ENCODE data around the gene ETV5. TPM values are rescaled to one million over a fixed set of nuclear protein-coding genes. Genes with fewer than 3 reads are reported as not detected.

Gene ETV5
- total and polyA plus RNA-seq, 2 of the 4 experiments (the other 2 are of a cell fraction) = 15.7 to 20.1 TPM

- H3K9ac ChIP-seq (ENCODE audit: low read depth, low read length) = no peak overlapping the region
These were observed 12.6 kb downstream of the ETV5 start for GRCh38 chr3:186096290-186096689.

More at GRCh38 chr3:186096290-186096689, 12.6 kb downstream of the ETV5 start:
- TF ChIP-seq ELK1 (IDR thresholded peaks at IDR 0.05; ENCODE audit: borderline replicate concordance, low read depth, low read length) (no peak), MAZ (IDR thresholded peaks at IDR 0.05; ENCODE audit: borderline replicate concordance, low read depth, low read length) (no peak), SMC3 (IDR thresholded peaks at IDR 0.05; ENCODE audit: low read depth, low read length) (no peak), BHLHE40 (IDR thresholded peaks at IDR 0.05; ENCODE audit: low read depth, low read length) (no peak), CTCF (conservative IDR thresholded peaks at IDR 0.05; ENCODE audit: low read depth, low read length) (no peak), FOS (IDR thresholded peaks at IDR 0.05; ENCODE audit: low read depth, low read length) (no peak), NFE2L2 (IDR thresholded peaks at IDR 0.05; ENCODE audit: low read depth, low read length) (no peak), RCOR1 (IDR thresholded peaks at IDR 0.05; ENCODE audit: insufficient replicate concordance, low read length) (no peak), USF2 (IDR thresholded peaks at IDR 0.05; ENCODE audit: low read depth, low read length) (no peak), MXI1 (IDR thresholded peaks at IDR 0.05; ENCODE audit: borderline replicate concordance, low read depth, low read length) (no peak)
- POLR2A ChIA-PET (ENCODE audit: unreplicated experiment) = no interaction called here
- BruUV-seq (replicated peaks) = no TSS peak
- CTCF ChIA-PET = no interaction called here
- H4K5ac ChIP-seq (ENCODE audit: low read depth, low read length) = no peak overlapping the region
- H4K8ac ChIP-seq (ENCODE audit: low read depth in 2 of 2, low read length in 2 of 2) = no peak overlapping the region
- no peak overlapping the region for H3K18ac ChIP-seq (ENCODE audit: low read depth, low read length)
- H3K9me1 ChIP-seq (ENCODE audit: insufficient read depth, low read length) = peaks cover 4% of the 10 kb centered on the region; the same call in 1 of the 2 replicates
- DNase-seq (no peak), ATAC-seq (ENCODE audit: low read depth) (no peak)
- no peak overlapping the region for H2BK15ac ChIP-seq (ENCODE audit: low read depth, low read length)
- H2BK5ac ChIP-seq (ENCODE audit: low read depth, low read length, poor library complexity, severe bottlenecking) = no peak overlapping the region
- H3K56ac ChIP-seq (ENCODE audit: extremely low read depth, insufficient read depth, low read length) = no peak overlapping the region
- in situ Hi-C loops (cut with MboI; ENCODE audit: low sequenced_read_pairs) = no loop called here
- dilution Hi-C loops (cut with HindIII; ENCODE audit: low sequenced_read_pairs, unreplicated experiment) = no loop called here
- H3K79me1 ChIP-seq (ENCODE audit: low read depth in 1 of 2, low read length in 2 of 2) = peaks cover 16 to 34% of the 10 kb centered on the region in 2 experiments
- no peak overlapping the region for H3K4me2 ChIP-seq (ENCODE audit: low read depth, low read length)
- intact Hi-C loops (cut with micrococcal nuclease) = no loop called here
- H3K9me3 ChIP-seq (ENCODE audit: control insufficient read depth, insufficient read depth, low read length) = no peaks in the 10 kb centered on the region
- H4K91ac ChIP-seq (ENCODE audit: insufficient read depth, low read depth, low read length) = no peak overlapping the region
- H2AK5ac ChIP-seq (ENCODE audit: low read depth, low read length) = no peak overlapping the region
- H3K27me3 ChIP-seq (ENCODE audit: control insufficient read depth, insufficient read depth, low read length) = no peaks in the 10 kb centered on the region
- peaks cover 16% of the 10 kb centered on the region for H3K4me1 ChIP-seq (ENCODE audit: control insufficient read depth, insufficient read depth, low read length)
- no peak overlapping the region for H2AFZ ChIP-seq (replicated peaks; ENCODE audit: low read length, poor library complexity)
- H2AK9ac ChIP-seq (replicated peaks; ENCODE audit: low read depth, low read length, poor library complexity) = no peak overlapping the region
- no peak overlapping the region for H3K4ac ChIP-seq (ENCODE audit: low read depth, low read length)
- no CpG with 5 or more reads among the region's 2 CpGs for WGBS, 2 experiments (ENCODE audit: extremely low coverage in 2 of 2, insufficient read length in 1 of 2)
- no peak overlapping the region for H2BK20ac ChIP-seq (ENCODE audit: low read depth, low read length)
- H4K20me1 ChIP-seq (ENCODE audit: insufficient read depth, low read length) = peaks cover 4% of the 10 kb centered on the region; the same call in 1 of the 2 replicates
- H3K27ac ChIP-seq (ENCODE audit: insufficient read depth, low read length) = no peak overlapping the region
- H3K36me3 ChIP-seq (ENCODE audit: control insufficient read depth, insufficient read depth, low read length) = peaks cover 4% of the 10 kb centered on the region
- no peak overlapping the region for H3K4me3 ChIP-seq (ENCODE audit: insufficient read depth, low read depth, low read length)
- H2BK120ac ChIP-seq (ENCODE audit: low read depth, low read length) = no peak overlapping the region
- H3K14ac ChIP-seq (replicated peaks; ENCODE audit: low read depth, low read length) = no peak overlapping the region
- H3K23ac ChIP-seq (ENCODE audit: low read depth, low read length) = no peak overlapping the region

Data from IMR-90 (cell line).